SK-N-SH (cell line): Measurements from ENCODE around the gene C11orf91.

Experiments used
- CTCF ChIP-seq: fragments of 200-600 bp; sonication (generic); IDR thresholded peaks from 2 replicates; pipeline ENCODE4 v1.6.1; 2017; ENCODE audit warnings: antibody characterized with exemption, mild to moderate bottlenecking, moderate library complexity
- EZH2phosphoT487 ChIP-seq: fragments of 200-600 bp; sonication (generic); IDR thresholded peaks from 2 replicates; pipeline ENCODE4 v1.6.1; 2017; ENCODE audit warnings: low read depth, mixed run types, mild to moderate bottlenecking, antibody characterized with exemption, moderate library complexity, borderline replicate concordance

GRCh38 chr11:33654594-33654993, 46.0 kb downstream of the C11orf91 start:
- TF ChIP-seq CTCF (no peak), EZH2phosphoT487 (no peak)
